Breast epithelium (tissue), 3 donors: ENCODE measurements around the gene RPL22L1.

Experiments used
- POLR2A ChIP-seq: fragments of 450-650 bp; IDR thresholded peaks from one replicate; pipeline ENCODE4 v1.6.1; 2016; ENCODE audit warnings: antibody characterized with exemption, mild to moderate bottlenecking, moderate library complexity
- POLR2AphosphoS5 ChIP-seq, 3 donors: sonication (generic); formaldehyde crosslinking; IDR thresholded peaks; one replicate each; pipeline ENCODE4 v1.6.1; 2017; ENCODE audit warnings: antibody characterized with exemption in 3 of 3
- TF ChIP-seq, protein P1 (sequence below), 3 donors: fragments of 450-650 bp; IDR thresholded peaks; one replicate each; pipeline ENCODE4 v1.5.1; 2016 to 2017; ENCODE audit warnings: antibody characterized with exemption in 3 of 3, mild to moderate bottlenecking in 3 of 3, moderate library complexity in 3 of 3

DNA sequence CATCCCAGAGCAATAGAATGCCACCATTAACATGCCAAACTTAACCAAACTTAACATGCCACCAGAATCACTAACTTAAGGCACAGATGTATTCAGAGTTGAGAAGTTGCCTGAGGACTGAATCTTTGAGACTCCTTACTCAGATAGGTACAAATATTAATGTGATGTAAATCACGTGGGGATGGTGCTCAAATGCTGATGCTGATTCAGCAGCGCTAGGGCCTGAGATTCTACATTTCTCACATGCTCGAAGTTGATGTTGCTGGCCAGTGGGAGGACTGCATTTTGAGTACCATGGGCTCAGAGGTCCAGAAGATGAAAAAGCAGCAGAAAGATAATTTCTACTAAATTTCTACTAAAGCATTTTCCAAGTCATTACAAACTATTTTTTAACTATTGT, 54.1 kb downstream of the RPL22L1 start:
- no peak for TF ChIP-seq POLR2A
- TF ChIP-seq, protein P1, sequence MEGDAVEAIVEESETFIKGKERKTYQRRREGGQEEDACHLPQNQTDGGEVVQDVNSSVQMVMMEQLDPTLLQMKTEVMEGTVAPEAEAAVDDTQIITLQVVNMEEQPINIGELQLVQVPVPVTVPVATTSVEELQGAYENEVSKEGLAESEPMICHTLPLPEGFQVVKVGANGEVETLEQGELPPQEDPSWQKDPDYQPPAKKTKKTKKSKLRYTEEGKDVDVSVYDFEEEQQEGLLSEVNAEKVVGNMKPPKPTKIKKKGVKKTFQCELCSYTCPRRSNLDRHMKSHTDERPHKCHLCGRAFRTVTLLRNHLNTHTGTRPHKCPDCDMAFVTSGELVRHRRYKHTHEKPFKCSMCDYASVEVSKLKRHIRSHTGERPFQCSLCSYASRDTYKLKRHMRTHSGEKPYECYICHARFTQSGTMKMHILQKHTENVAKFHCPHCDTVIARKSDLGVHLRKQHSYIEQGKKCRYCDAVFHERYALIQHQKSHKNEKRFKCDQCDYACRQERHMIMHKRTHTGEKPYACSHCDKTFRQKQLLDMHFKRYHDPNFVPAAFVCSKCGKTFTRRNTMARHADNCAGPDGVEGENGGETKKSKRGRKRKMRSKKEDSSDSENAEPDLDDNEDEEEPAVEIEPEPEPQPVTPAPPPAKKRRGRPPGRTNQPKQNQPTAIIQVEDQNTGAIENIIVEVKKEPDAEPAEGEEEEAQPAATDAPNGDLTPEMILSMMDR (IDR thresholded peaks at IDR 0.05): no peak
- TF ChIP-seq POLR2AphosphoS5 (IDR thresholded peaks at IDR 0.05): no peak
